GM18502 (cell line): ENCODE results near the gene PLD2.
A peak's percentile ranks its signal among the peaks of the same experiment; 100 is the strongest.

Experiments used
- ATAC-seq: cut with Tn5 transposase; IDR thresholded peaks from one replicate; pipeline ENCODE4 v1.9.1; 2021; ENCODE audit warnings: mild to moderate bottlenecking; ENCODE audit not compliant: unreplicated experiment, poor library complexity

Gene PLD2

DNA sequence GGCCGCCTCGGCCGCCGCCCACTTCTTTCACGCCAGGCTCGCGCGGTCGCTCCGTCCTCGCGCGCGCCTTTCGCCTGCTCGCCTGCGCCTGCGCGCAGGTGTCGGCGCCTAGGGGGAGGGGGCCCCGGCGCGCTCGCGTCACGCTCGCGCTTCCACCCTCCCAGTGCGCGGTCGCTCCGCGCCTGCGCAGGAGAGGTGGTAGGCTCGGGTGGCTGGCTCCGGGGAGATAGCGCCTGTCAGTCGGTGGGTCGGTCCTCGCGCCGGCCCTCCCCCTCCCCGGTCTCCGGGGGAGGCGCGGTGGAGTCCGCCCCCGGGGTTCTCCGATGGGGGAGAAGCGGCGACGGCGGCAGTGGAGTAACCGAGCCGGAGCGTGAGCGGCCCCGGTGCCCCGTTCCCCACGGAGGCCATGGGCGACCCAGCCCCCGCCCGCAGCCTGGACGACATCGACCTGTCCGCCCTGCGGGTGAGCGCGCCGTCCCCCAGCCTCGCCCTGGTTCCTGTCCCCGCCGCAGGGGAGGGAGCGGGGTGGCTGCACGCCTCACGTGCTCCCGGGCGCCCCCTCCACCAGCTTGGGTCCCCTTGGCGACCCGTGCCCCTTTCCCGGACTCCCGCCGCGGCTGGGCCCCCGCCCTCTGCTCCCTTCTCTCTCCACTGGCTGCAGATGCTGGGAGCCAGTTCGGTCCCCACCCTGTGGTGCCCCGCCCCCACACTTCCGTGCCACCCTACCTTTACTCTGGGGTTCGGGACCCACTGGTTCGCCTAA, 26.4 kb downstream of the PLD2 start, which contains the start of gene MINK1:
Gene MINK1, plus strand, starts transcription at position 163 of the 763 bp plus-strand sequence. Its CDS starts 244 bp downstream, at position 407.
- peak; percentile 87 for ATAC-seq

DNA sequence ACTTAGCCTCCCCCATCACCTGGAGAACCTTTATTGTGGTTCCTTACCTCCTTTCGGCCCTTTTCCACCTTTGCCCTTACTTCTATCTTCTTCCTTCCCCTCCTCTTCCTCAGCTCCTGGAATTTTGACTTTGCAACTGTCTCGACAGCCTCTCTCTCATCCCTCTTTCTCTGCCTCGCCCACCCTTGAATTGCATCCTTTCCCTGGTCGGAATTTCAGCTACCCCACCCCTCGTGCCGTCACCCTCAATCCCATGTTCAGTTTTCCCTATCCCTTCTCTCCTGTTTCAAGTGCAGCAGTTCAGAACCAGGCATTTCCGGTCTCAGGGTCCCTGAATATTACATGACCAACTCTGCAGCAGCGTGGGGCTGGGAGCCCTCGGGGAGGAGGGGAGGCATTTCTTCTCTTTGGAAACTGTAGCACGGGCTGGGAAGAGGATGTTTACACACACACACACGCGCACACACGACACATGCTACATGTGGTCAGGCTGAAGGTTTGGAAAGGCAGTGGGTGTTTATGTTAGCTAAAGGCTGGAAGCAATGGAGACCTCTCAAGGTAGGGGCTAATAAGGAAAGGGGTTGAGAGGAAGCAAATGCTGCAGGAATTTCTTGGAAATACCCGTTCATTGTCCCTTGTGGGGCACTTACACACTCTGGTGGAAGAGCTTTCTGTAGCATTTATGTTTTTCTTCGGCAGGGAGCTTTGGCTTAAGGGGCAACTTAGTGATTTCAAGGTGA, 27.2 kb downstream of the PLD2 start:
- no peak for ATAC-seq

DNA sequence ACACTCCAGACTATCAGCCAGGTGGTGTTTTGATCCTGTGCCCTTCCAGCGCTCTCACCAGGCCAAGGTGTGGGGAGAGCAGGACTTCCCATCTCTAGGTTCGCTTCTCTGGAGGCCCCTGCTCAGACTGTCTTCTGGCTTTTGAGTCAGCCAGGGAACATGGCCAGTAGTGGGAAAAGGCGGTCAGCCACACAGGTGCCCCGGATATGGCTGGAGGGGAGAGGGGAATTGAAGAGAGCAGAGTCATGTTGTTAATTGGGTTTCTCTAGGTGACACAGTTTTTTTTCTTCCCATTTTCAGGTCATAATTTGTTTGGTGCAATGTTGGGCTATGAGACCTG, 27.7 kb downstream of the PLD2 start:
- ATAC-seq: no peak

DNA sequence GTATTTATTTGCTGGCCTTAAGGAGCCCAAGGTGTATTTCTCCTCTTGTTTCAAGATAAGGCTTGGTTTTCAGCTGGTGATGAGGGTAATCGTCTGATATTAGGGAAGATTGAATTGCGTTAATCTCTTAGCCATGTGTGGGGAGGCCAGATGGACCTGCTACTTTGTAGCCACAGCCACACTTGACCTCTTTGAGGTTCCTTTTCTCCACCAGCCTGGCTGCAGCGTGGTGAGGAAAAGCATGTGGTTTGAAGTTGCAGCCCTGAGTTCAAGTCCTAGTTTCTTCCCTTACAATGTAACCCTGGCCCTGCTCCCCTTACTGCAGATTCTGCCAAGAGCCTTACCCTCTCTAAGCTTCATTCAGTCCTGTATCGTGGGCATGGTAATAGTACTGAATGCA, 29.3 kb downstream of the PLD2 start:
- ATAC-seq: no peak

DNA sequence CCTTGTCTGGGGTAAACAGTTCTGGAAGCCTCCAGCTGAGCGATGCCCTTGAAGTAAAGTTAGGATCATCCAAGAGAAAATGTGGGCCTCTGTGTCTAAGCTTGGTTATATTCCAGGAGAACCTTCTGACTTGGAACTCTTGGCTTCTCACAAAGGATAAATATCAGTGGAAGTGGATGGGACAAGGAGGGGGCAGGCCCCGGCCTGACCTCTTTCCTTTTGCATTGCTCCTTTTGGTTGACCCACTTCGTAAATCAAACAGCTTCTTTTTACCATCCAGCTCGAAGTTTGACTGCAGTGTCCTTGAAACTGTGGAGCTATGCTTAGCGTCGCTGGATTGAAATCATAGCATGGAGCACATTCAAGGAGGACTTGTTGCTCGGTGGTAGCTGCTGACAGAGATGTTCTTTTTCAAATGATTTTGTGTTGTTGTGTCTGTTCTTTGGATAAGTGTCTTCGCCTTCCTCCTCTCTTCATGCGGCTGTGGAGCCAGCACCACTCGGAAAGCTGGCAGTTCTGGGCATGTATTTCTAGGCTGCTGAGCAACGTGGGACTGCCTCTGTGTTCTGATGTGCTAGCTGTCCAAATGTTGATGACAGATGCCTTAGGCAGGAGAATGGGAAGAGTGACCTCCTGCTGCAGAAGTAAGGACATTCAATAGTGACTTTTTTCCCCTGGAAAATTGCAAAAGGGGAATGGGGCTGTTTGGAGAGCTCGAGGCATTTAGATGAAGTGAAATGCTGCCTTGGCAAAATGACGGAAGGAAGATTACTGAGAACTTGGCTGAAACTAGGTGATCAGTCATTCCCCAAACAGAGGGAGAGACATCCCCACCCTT, 30.7 kb downstream of the PLD2 start:
- no peak for ATAC-seq

DNA sequence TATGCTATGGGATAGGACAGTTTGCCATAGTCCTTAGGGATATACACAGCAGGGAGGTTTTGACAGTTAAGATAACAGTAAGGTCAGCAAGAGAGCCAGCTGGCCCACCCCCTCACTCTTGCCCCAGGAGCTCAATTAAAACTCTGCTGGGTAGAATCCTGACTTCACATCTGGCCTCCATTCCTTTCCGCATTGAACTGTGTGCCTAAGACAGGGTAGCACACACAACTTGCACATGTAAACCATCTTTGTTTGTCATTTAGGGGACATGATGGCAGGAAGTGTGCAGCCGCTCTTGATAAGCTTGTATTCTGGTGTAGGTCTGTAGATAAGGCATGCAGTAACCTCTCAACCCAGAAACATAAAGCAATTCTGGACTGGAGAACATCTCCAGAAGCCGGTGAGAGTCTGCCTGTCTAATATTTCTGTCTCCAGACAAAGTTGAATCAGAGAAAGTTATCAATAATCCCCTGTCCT, 31.4 kb downstream of the PLD2 start:
- no peak for ATAC-seq

DNA sequence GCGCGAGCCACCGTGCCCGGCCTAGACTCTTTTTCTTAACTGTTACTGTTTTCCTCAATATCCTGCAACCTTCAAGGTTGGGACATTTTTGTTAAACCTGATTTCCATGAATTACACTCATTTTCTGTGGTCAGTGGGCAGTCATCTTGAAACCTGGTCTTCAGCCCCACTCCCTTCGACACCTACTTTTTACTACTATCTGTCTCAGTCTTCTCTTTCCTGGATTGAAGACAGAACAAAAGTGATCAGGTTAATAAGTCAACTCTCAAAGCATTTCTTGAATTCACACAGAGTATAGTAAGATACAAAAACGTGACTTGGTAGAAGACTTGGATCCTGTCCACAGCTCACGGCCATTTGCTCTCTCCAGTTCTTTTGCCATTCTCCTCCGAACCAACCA, 32.3 kb downstream of the PLD2 start:
- ATAC-seq: no peak

DNA sequence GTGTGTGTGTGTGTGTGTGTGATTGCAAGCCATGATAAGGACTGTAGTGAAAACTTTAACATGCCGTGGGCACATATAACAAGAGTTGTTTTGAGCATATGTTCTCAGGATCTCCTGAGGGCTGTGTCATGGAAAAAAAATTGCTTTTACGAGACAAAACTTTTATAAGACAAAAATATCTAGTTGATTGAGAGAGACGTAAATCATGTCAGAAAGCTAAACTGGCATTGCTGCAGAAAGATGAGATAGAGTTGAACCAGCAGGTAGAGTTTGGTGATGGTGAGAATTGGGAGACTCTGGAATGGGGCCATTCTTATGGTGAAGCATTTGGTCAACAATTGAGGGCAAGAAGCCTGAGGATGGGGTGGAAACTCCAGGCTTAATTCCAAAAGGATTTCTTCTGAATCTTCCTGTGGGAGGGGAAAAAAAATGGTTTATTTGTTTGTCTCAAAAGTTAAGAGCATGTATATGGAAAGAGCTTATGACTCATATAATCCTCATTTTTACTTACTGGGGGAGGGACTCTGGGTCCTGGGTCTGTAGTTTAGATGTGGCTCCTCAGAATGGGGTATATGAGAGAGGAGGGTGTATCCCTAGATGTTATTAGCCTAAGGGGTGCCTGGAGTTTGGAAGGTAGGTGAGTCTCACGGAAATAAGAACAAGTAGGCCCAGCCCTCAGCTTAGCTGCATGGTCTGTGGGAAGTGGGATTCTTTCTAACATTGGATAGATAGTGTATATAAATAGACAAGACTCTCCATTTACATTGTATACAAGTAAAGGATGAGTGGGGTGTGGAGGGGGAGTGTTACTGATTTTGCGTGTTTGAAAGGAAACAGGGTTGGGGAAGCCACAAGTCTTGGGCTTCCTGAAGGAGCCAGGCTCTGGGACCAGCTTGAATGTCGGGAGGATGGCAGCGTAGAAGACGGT, 33.3 kb downstream of the PLD2 start:
- ATAC-seq: no peak

DNA sequence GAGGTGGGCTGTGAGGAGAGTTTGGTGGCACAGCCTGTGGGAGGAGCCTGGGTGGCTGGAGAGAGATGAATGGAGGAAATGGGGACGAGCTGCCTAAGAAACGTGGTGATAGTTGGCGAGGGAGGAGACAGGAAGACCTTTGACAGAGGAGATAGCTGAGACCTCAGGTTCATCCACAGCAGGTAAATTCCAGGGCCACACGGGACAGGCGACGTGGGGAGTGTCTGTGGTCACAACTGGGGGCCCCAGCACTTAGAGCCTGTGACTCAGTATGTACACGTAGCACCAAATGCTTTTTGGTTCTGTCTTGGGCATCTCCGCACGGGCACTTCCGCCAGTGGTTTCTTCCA, 33.9 kb downstream of the PLD2 start:
- no peak for ATAC-seq

DNA sequence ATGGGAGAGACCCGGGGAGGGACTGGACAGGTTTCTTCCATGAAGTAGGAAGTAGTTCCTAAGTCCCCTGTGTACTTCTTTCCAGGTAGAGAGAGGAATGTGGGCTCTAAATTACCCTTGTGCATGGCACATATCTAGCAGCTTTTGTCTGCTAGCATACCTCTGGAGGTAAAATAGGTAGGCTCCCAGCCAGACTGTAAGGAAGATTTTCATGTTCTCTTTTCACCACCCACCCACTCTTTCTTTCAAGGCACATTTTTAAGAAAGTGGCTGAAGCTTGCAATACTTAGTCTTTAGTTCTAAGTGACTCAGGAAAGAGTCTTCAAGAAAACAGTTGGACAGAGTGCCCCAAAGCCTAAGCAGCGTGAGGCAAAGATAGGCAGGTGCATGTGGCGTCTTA, 35.4 kb downstream of the PLD2 start:
- ATAC-seq: no peak

DNA sequence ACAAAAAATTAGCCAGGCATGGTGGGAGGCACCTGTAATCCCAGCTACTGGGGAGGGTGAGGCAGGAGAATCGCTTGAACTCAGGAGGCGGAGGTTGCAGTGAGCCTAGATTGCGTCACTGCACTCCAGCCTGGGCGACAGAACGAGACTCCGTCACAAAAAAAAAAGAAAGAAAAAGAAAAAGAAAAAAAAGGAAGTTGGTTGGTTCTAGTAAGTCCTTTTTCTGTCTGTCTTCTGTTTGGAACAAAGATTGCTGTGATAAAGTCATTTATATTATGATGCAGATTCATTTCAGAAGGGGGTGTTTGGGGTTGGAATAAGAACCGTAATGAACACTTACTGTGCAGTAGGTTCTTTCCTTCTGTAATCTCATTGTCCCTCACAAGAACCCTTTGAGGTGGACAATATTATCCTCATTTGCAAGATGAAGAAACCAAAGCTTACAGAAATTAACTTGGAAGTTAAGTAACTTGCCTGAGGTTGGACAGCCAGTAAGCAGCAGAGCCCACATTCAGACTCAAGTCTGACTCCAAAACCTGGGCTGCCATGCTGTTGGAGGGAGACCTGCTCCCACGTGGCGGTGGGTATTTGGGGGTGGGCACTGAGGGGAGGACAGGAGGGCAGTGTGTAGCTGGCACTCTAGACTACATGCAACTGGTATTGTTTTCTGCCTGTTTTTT, 36.5 kb downstream of the PLD2 start:
- ATAC-seq: no peak

DNA sequence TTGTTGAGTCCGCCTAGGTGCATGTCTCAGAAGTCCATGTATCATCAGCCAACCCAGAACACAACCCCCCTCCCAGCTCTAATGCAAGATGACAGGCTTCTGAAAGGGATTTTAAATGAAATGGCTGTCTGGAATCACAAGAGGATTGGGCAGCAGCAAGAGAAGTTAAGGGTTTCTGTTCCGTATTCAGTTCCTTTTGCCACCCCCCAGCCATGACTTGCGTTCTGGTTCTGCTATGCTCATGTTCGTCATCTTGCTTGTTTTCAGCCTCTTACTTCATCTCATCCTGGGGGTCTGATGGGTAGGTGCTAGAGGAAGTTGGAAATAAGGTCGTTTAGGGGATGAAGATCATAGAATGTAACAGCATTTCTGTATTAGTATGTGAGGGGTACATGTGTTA, 38.2 kb downstream of the PLD2 start:
- ATAC-seq: no peak

DNA sequence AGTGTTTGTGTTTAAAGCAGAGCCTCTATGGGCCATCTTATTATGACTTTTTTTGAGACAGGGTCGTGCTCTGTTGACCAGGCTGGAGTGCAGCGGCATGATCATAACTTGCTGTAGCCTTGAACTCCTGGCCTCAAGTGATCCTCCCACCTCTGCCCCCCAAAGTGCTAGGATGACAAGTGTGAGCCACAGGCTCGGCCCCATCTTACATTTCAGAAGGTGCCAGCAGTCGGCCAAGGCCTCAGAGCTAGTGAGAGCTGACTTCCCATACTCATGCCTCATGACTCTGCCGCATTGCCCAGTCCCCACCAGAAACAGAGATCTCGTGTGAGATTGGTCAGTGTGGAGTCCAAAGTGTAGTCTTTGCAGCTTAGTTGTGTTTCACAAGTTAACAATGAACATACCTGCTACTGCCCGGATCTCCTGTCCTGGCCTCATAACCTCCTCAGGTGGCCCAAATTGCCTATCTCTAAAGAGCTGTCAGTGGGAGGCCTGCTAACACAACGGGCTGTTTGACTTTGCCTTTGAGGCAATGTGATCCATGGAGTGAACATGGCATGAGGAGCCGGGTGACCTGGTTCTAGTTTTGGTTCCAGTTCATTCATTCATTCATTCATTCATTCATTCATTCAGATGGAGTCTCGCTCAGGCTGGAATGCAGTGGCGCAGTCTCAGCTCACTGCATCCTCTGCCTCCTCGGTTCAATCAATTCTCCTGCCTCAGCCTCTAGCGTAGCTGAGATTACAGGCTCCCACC, 39.9 kb downstream of the PLD2 start:
- ATAC-seq: no peak

DNA sequence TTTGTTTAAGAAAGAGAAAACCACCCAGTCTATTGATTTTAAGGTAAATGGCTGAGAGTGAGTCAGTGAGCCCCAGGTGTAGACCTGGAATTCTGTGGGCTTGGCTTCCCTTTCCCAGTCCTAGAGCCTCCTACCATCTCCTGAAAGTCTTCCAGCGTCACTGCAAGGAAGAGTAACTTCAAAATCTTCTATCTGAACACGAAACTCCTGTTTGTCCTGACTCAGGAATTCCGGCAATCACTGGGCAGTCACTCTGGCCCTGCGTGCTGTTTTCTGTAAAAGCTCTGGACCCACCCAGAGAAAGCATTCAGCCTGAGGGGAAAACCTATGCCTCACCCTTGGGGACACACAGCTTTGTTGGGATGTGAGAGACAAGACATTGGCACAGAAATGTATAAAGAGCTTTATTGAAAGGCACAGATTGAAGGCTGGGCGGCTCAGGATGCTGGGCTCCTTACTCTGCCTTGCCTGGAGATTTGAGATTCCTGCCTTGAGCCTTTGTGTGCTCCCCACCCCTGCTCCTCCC, 42.1 kb downstream of the PLD2 start:
- ATAC-seq: no peak

DNA sequence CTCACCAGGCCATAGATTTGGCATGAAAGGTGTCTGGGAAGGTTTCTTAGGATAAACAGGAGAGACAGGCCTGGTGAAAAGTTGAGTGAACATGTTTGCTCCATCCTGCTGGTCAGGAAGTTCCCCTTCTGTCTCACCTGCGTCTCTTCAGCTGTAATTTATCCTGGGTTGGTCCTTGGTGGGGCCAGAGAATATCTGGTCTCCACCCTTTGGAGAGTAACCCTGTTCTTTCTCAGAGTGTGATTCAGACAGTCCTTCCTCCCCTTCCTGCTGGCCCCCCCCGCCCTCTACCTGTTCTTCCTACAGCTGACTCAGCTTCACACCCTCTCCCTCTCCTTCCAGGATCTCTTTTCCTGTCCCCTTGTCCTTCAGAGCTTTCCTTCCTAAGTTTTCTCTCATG, 43.3 kb downstream of the PLD2 start:
- no peak for ATAC-seq

DNA sequence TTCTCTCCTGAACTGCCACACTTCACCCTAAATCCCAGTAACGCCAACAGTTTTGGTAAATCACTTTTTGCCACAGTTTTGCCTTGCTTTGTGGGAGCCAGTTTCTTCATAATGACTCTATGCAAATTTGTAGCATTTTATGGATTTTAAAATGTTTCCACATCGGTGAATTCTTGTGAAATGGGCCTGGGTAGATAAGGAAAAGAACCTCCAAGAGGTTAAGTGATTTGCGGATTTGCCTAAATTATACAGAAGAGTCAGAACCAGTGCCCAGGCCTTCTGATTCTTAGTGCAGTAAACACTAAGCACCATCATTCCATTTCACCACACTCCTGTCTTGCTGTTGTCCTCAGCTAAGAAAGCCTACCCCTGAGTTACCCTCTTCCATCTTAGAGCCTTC, 44.1 kb downstream of the PLD2 start:
- ATAC-seq: no peak

DNA sequence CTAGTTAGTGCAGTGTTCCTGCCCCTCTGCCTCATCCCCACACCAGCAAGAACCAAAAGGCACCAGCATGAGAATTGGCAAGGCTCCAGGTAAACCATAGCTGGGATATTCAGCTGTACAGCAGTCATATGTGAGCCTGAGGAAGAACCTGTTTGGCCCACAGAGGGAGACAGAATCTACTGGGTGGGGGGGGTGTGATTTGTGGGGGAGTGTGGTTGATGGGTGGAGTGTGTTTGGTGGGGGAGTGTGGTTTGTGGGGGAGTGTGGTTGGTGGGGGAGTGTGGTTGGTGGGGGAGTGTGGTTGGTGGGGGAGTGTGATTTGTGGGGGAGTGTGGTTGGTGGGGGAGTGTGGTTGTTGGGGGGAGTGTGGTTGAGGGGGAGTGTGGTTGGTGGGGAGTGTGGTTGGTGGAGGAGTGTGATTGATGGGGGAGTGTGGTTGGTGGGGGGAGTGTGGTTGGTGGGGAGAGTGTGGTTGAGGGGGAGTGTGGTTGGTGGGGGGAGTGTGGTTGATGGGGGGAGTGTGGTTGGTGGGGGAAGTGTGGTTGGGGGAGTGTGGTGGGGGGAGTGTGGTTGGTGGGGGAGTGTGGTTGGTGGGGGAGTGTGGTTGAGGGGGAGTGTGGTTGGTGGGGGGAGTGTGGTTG, 45.7 kb downstream of the PLD2 start:
- no peak for ATAC-seq

DNA sequence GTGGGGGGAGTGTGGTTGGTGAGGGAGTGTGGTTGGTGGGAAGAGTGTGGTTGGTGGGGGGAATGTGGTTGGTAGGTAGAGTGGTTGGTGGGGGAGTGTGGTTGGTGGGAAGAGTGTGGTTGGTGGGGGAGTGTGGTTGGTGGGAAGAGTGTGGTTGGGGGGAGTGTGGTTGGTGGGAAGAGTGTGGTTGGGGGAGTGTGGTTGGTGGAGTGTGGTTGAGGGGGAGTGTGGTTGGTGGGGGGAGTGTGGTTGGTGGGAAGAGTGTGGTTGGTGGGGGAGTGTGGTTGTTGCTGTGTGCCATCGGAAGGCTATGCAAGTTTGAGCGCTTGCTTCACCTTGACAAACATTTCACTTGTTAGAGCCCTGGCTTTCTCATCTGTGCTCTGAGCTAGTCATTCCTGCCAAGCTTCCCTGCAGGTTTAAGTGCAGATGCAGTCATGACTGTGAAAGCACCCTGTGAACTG, 46.3 kb downstream of the PLD2 start:
- ATAC-seq: no peak
